Measurements from ENCODE around the gene VPS13D. TPM values are rescaled to one million over a fixed set of nuclear protein-coding genes. Genes with fewer than 3 reads are reported as not detected.

The VPS13D gene
- total RNA-seq, 1 experiment from 2014 or later, result 29.0 TPM

GRCh38 chr1:12442217-12442616 is 212.4 kb downstream of the VPS13D start (continued):
- no peak for TF ChIP-seq ARID4B (CRISPR knock-in tag; IDR thresholded peaks at IDR 0.05; ENCODE audit: borderline replicate concordance)

GRCh38 chr1:12443151-12443550 is 213.3 kb downstream of the VPS13D start:
- H3K4me1 Mint-ChIP-seq, result peaks cover 6% of the 10 kb centered on the region
- CTCF ChIA-PET, result no interaction called here
- peaks cover 12% of the 10 kb centered on the region for H3K9me3 Mint-ChIP-seq
- POLR2A ChIA-PET, result no interaction called here
- H3K4me3 Mint-ChIP-seq, result no peak overlapping the region
- H3K36me3 Mint-ChIP-seq, result peaks cover 10% of the 10 kb centered on the region
- TF ChIP-seq SMAD3 (CRISPR knock-in tag; IDR thresholded peaks at IDR 0.05; ENCODE audit: borderline replicate concordance) (no peak), RORB (CRISPR knock-in tag; IDR thresholded peaks at IDR 0.05) (no peak), ERG (CRISPR knock-in tag; IDR thresholded peaks at IDR 0.05) (no peak), PREB (CRISPR knock-in tag; IDR thresholded peaks at IDR 0.05; ENCODE audit: borderline replicate concordance) (no peak), NFYB (CRISPR knock-in tag; conservative IDR thresholded peaks at IDR 0.05; ENCODE audit: low read depth) (no peak)
- H3K27ac Mint-ChIP-seq, result no peak overlapping the region
- DNase-seq (ENCODE audit: low spot score), result no peak
- no peak for ATAC-seq
- H3K27me3 Mint-ChIP-seq (ENCODE audit: low read depth), result no peaks in the 10 kb centered on the region

GRCh38 chr1:12444329-12444841 is 214.6 kb downstream of the VPS13D start:
- no peak for TF ChIP-seq MXD4 (CRISPR knock-in tag; IDR thresholded peaks at IDR 0.05; ENCODE audit: borderline replicate concordance)
- TF ChIP-seq CTCF (IDR thresholded peaks at IDR 0.05), result no peak
- no peak for TF ChIP-seq FOXP1 (CRISPR knock-in tag; IDR thresholded peaks at IDR 0.05; ENCODE audit: borderline replicate concordance)
- DNase-seq (ENCODE audit: low spot score) (no peak), ATAC-seq (no peak)
- H3K27me3 Mint-ChIP-seq (ENCODE audit: low read depth), result no peaks in the 10 kb centered on the region
- H3K27ac Mint-ChIP-seq, result no peak overlapping the region
- no peaks in the 10 kb centered on the region for H3K36me3 Mint-ChIP-seq
- ChIA-PET POLR2A (no interaction called here), CTCF (no interaction called here)
- H3K4me1 Mint-ChIP-seq, result peaks cover 7% of the 10 kb centered on the region
- no peak overlapping the region for H3K4me3 Mint-ChIP-seq
- H3K9me3 Mint-ChIP-seq, result peaks cover 7% of the 10 kb centered on the region

GRCh38 chr1:12445257-12445656 is 215.4 kb downstream of the VPS13D start:
- H3K4me1 Mint-ChIP-seq, result peaks cover 7% of the 10 kb centered on the region
- ATAC-seq (no peak), DNase-seq (ENCODE audit: low spot score) (no peak)
- H3K27me3 Mint-ChIP-seq (ENCODE audit: low read depth), result no peaks in the 10 kb centered on the region
- no peak overlapping the region; the same call in 1 of the 2 replicates for H3K27ac Mint-ChIP-seq
- POLR2A ChIA-PET, result no interaction called here
- no peak for TF ChIP-seq NR2C2 (CRISPR knock-in tag; IDR thresholded peaks at IDR 0.05)
- no peak for TF ChIP-seq OVOL2 (CRISPR knock-in tag; IDR thresholded peaks at IDR 0.05; ENCODE audit: borderline replicate concordance)
- TF ChIP-seq E2F5 (CRISPR knock-in tag; IDR thresholded peaks at IDR 0.05), result no peak
- no peak for TF ChIP-seq CDX4 (CRISPR knock-in tag; IDR thresholded peaks at IDR 0.05; ENCODE audit: borderline replicate concordance)
- TF ChIP-seq ZNF396 (CRISPR knock-in tag; IDR thresholded peaks at IDR 0.05; ENCODE audit: borderline replicate concordance), result no peak
- no peak for TF ChIP-seq ELF4 (CRISPR knock-in tag; IDR thresholded peaks at IDR 0.05; ENCODE audit: low read depth)
- no peak for TF ChIP-seq AFF4 (CRISPR knock-in tag; IDR thresholded peaks at IDR 0.05; ENCODE audit: borderline replicate concordance)
- no peak overlapping the region for H3K4me3 Mint-ChIP-seq
- peaks cover 7% of the 10 kb centered on the region for H3K9me3 Mint-ChIP-seq
- CTCF ChIA-PET, result no interaction called here
- no peaks in the 10 kb centered on the region for H3K36me3 Mint-ChIP-seq

All from WTC11 (cell line).